NCI-H2196 treated with DMSO at 0.1 percent for 48 hours (cell line): ENCODE results near the gene VRTN.
A peak's percentile ranks its signal among the peaks of the same experiment; 100 is the strongest.
"Not testable (repeated sequence)": the region's sequence is repeated elsewhere in the genome, so short reads cannot be mapped to it uniquely, and the experiment has no call there.

ENCODE experiments used
- DNase-seq: peaks from one replicate; lab custom pipeline; 2025; ENCODE audit not compliant: unreplicated experiment; lab: John Stamatoyannopoulos, UW

Gene VRTN

GRCh38 chr14:74348735-74349463 lies 628 bp downstream of the VRTN start:
- DNase-seq: no peak

- no peak for DNase-seq
Measured at GRCh38 chr14:74349757-74350156, 1.5 kb downstream of the VRTN start.

- DNase-seq: no peak
Measured at GRCh38 chr14:74350211-74350927, 2.1 kb downstream of the VRTN start.

GRCh38 chr14:74350928-74351323 lies 2.7 kb downstream of the VRTN start:
- no peak for DNase-seq

- DNase-seq: no peak
Measured at GRCh38 chr14:74356892-74357575, 8.8 kb downstream of the VRTN start.

- no peak for DNase-seq
Measured at GRCh38 chr14:74357585-74357984, 9.3 kb downstream of the VRTN start.

GRCh38 chr14:74358176-74358829 lies 10.0 kb downstream of the VRTN start:
- DNase-seq: no peak

GRCh38 chr14:74360163-74360562 lies 11.9 kb downstream of the VRTN start:
- no peak for DNase-seq

GRCh38 chr14:74362361-74362915 lies 14.2 kb downstream of the VRTN start:
- peak; percentile 37 for DNase-seq

- DNase-seq: no peak
Measured at GRCh38 chr14:74364271-74364880, 16.1 kb downstream of the VRTN start.

- no peak for DNase-seq
Measured at GRCh38 chr14:74368026-74368425, 19.8 kb downstream of the VRTN start.

GRCh38 chr14:74368441-74368840 lies 20.2 kb downstream of the VRTN start:
- DNase-seq: no peak

- no peak for DNase-seq
Measured at GRCh38 chr14:74377976-74378690, 29.9 kb downstream of the VRTN start.

GRCh38 chr14:74380172-74380571 lies 31.9 kb downstream of the VRTN start:
- DNase-seq: no peak

- no peak for DNase-seq
Measured at GRCh38 chr14:74380845-74381244, 32.6 kb downstream of the VRTN start.

GRCh38 chr14:74381571-74381970 lies 33.3 kb downstream of the VRTN start:
- not testable (repeated sequence) for DNase-seq

- DNase-seq: no peak
Measured at GRCh38 chr14:74382231-74382630, 34.0 kb downstream of the VRTN start.

GRCh38 chr14:74389980-74390379 lies 41.7 kb downstream of the VRTN start:
- DNase-seq: no peak

GRCh38 chr14:74390505-74390904 lies 42.2 kb downstream of the VRTN start:
- DNase-seq: not testable (repeated sequence)

- DNase-seq: no peak
Measured at GRCh38 chr14:74391479-74391878, 43.2 kb downstream of the VRTN start.
